Thymus (tissue), 11 donors: ENCODE results near the gene CTNNA2. TPM values are rescaled to one million over a fixed set of nuclear protein-coding genes. Genes with fewer than 3 reads are reported as not detected.

ENCODE experiments used
- DNase-seq, 9 donors: peaks; one replicate each; pipeline ENCODE4 v3.0.0-alpha.2; 2013; ENCODE audit warnings: low spot score in 9 of 9, low read depth in 6 of 9, missing footprints in 1 of 9
- H3K27ac ChIP-seq, 2 donors: one replicate each; pipeline ENCODE4 v1.5.1; 2013; ENCODE audit warnings: control low read depth in 1 of 2, low read depth in 1 of 2, low read length in 1 of 2, mild to moderate bottlenecking in 1 of 2, moderate library complexity in 1 of 2
- H3K27me3 ChIP-seq, 2 donors: one replicate each; pipeline ENCODE4 v1.5.1; 2013; ENCODE audit warnings: low read length in 1 of 2; ENCODE audit not compliant: control insufficient read depth in 2 of 2, insufficient read depth in 1 of 2
- H3K36me3 ChIP-seq, 2 donors: one replicate each; pipeline ENCODE4 v1.5.1; 2013; ENCODE audit warnings: low read length in 1 of 2, mild to moderate bottlenecking in 1 of 2, moderate library complexity in 1 of 2; ENCODE audit not compliant: control insufficient read depth in 2 of 2, insufficient read depth in 2 of 2
- H3K4me1 ChIP-seq, 2 donors: one replicate each; pipeline ENCODE4 v1.5.1; 2013; ENCODE audit warnings: low read length in 2 of 2; ENCODE audit not compliant: control insufficient read depth in 2 of 2, insufficient read depth in 2 of 2
- H3K4me3 ChIP-seq, 2 donors: one replicate each; pipeline ENCODE4 v1.5.1; 2013; ENCODE audit warnings: low read length in 2 of 2, control low read depth in 1 of 2, mild to moderate bottlenecking in 1 of 2
- H3K9me3 ChIP-seq, 2 donors: one replicate each; pipeline ENCODE4 v1.5.1; 2013; ENCODE audit warnings: low read length in 1 of 2, mild to moderate bottlenecking in 1 of 2; ENCODE audit not compliant: control insufficient read depth in 2 of 2, insufficient read depth in 1 of 2
- WGBS: extraction: QIAGEN DNeasy Blood & Tissue Kit; methylation state at CpG from one replicate; pipeline ENCODE4 v1.1.7; 2013; 5-methylcytosine and 5-hydroxymethylcytosine counted together
- polyA plus RNA-seq: library from polyadenylated mRNA; stranded (reverse); fragments of 200-250 nt; gene quantifications from one replicate; pipeline ENCODE4 v1.2.3, GENCODE V29; 2013
- total RNA-seq: library from RNA; stranded (reverse); fragments of 120-200 nt; gene quantifications from one replicate; pipeline ENCODE4 v1.2.4, GENCODE V29; 2013
- donor health status: healthy.

Gene CTNNA2
- total and polyA plus RNA-seq, 2 donors, result 0.16 to 0.19 TPM

GRCh38 chr2:79929624-79930023 is 416.8 kb downstream of the CTNNA2 start:
- WGBS, result 90% methylated on average over 3 of the region's 3 CpGs
- no peak overlapping the region for H3K27ac ChIP-seq
- no peaks in the 10 kb centered on the region for H3K4me1 ChIP-seq
- H3K4me3 ChIP-seq, result no peak overlapping the region
- no peaks in the 10 kb centered on the region for H3K27me3 ChIP-seq
- no peaks in the 10 kb centered on the region for H3K9me3 ChIP-seq
- no peak for DNase-seq
- H3K36me3 ChIP-seq, result no peaks in the 10 kb centered on the region

- H3K4me3 ChIP-seq, result no peak overlapping the region
- 47% methylated on average over 5 of the region's 5 CpGs for WGBS
- no peak for DNase-seq
Measured at GRCh38 chr2:79935046-79935732, 422.3 kb downstream of the CTNNA2 start.

GRCh38 chr2:79935771-79936657 is 423.2 kb downstream of the CTNNA2 start:
- peak in 2 of 9 donors; percentile 6 to 9 for DNase-seq
- no peak overlapping the region for H3K4me3 ChIP-seq

More at GRCh38 chr2:79935046-79935732, 422.3 kb downstream of the CTNNA2 start:
- Histone ChIP-seq H3K9me3 (no peaks in the 10 kb centered on the region), H3K36me3 (no peaks in the 10 kb centered on the region), H3K27ac (no peak overlapping the region), H3K27me3 (no peaks in the 10 kb centered on the region), H3K4me1 (no peaks in the 10 kb centered on the region)

GRCh38 chr2:79936715-79937114 is 423.9 kb downstream of the CTNNA2 start:
- Histone ChIP-seq H3K9me3 (no peaks in the 10 kb centered on the region), H3K4me3 (no peak overlapping the region), H3K27ac (no peak overlapping the region), H3K36me3 (no peaks in the 10 kb centered on the region), H3K4me1 (no peaks in the 10 kb centered on the region), H3K27me3 (no peaks in the 10 kb centered on the region)
- WGBS, result 83% methylated on average over 3 of the region's 3 CpGs
- DNase-seq, result no peak

More at GRCh38 chr2:79935771-79936657, 423.2 kb downstream of the CTNNA2 start:
- Histone ChIP-seq H3K9me3 (no peaks in the 10 kb centered on the region), H3K27ac (no peak overlapping the region), H3K4me1 (no peaks in the 10 kb centered on the region), H3K27me3 (no peaks in the 10 kb centered on the region), H3K36me3 (no peaks in the 10 kb centered on the region)
- 6% methylated on average over 9 of the region's 9 CpGs for WGBS

GRCh38 chr2:79938648-79939047 is 425.8 kb downstream of the CTNNA2 start:
- H3K27me3 ChIP-seq, result no peaks in the 10 kb centered on the region
- 94% methylated on average over 1 of the region's 1 CpG for WGBS
- no peaks in the 10 kb centered on the region for H3K36me3 ChIP-seq
- H3K4me3 ChIP-seq, result no peak overlapping the region
- no peak overlapping the region for H3K27ac ChIP-seq
- H3K9me3 ChIP-seq, result no peaks in the 10 kb centered on the region
- DNase-seq, result no peak
- no peaks in the 10 kb centered on the region for H3K4me1 ChIP-seq

DNA sequence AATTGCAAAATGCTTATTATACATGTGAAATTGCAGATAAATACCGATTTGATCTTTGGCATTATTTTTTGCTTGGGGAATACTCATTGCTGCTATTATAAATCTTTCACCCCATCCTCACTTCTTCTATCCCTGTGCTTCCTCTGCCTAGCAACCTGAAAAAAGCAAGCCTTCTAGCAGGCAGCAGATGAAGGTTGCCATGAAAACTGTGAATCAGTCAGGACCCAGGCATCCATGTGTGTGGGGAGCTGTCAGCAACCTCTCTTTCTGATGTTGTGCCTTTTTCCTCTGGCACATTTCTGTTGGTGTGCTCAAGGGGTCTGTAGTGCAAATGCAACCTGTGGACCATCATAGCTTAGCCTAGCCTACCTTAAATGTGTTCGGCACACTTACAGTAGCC is 427.5 kb downstream of the CTNNA2 start:
- no peak overlapping the region for H3K4me3 ChIP-seq
- no peaks in the 10 kb centered on the region for H3K4me1 ChIP-seq
- no peaks in the 10 kb centered on the region for H3K9me3 ChIP-seq
- WGBS, result 96% methylated on average over 2 of the region's 2 CpGs
- no peak overlapping the region for H3K27ac ChIP-seq
- H3K36me3 ChIP-seq, result no peaks in the 10 kb centered on the region
- DNase-seq, result no peak
- no peaks in the 10 kb centered on the region for H3K27me3 ChIP-seq

- 88% methylated on average over 2 of the region's 2 CpGs for WGBS
Measured at GRCh38 chr2:79941179-79941578, 428.3 kb downstream of the CTNNA2 start.

DNA sequence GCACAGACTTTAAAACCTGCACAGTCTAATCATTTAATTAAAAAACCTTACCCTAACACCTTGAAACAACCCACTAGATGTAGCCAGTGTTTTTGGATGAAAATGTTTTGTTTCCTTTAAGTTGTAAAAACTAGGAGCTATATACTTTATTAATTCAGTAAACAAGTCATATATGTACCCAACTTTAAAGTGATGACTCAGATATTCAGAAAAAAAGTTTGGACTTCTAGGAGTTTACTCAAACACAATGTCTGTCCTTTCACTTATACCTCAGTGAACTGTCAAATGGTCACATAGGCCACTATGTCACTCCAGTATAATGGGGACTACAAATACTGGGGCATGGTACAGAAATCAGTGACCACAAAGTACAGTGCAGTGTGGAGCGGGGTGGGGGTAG is 431.4 kb downstream of the CTNNA2 start:
- no peaks in the 10 kb centered on the region for H3K9me3 ChIP-seq
- no peak overlapping the region for H3K27ac ChIP-seq
- 83% methylated on average over 1 of the region's 1 CpG for WGBS
- no peak overlapping the region for H3K4me3 ChIP-seq
- H3K36me3 ChIP-seq, result no peaks in the 10 kb centered on the region
- no peaks in the 10 kb centered on the region for H3K4me1 ChIP-seq
- no peak for DNase-seq
- H3K27me3 ChIP-seq, result no peaks in the 10 kb centered on the region

More at GRCh38 chr2:79941179-79941578, 428.3 kb downstream of the CTNNA2 start:
- Histone ChIP-seq H3K36me3 (no peaks in the 10 kb centered on the region), H3K4me1 (no peaks in the 10 kb centered on the region), H3K27me3 (no peaks in the 10 kb centered on the region), H3K27ac (no peak overlapping the region), H3K9me3 (no peaks in the 10 kb centered on the region), H3K4me3 (no peak overlapping the region)
- DNase-seq, result no peak
